SK-N-SH treated with all-trans-retinoic acid at 6 μM for 48 hours (cell line): Measurements from ENCODE around the gene TRIB2.

Experiments
- SNAI2 ChIP-seq: fragments of 250-450 bp; sonication (Bioruptor Pico); IDR thresholded peaks from 2 replicates; pipeline ENCODE4 v1.5.0; 2020; ENCODE audit warnings: mild to moderate bottlenecking, moderate library complexity
- TF ChIP-seq, protein P1 (sequence below): fragments of 250-450 bp; sonication (Bioruptor Pico); IDR thresholded peaks from 2 replicates; pipeline ENCODE4 v1.5.1; 2020; ENCODE audit warnings: low read depth, mild to moderate bottlenecking, moderate library complexity

DNA sequence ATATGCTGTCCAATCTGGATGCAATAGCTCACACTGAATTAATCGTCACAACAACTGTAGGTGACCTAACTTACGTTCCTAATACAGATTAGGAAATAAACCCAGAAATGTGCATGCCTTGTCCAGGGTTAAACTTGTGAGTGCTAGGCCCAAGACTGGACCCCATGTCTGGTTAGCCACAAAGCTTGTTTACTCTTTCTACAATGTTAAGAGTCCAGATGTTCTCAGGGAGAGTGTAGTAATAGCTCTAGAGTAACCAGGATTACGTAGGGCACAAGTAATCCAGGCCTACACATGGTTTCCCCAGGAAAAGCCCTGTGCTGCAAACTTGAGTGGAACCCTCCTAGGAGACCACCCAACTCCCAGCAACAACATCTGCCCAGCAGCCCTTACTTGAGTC lies 26.2 kb downstream of the TRIB2 start:
- TF ChIP-seq SNAI2 (CRISPR knock-in tag), result no peak
- TF ChIP-seq, protein P1, sequence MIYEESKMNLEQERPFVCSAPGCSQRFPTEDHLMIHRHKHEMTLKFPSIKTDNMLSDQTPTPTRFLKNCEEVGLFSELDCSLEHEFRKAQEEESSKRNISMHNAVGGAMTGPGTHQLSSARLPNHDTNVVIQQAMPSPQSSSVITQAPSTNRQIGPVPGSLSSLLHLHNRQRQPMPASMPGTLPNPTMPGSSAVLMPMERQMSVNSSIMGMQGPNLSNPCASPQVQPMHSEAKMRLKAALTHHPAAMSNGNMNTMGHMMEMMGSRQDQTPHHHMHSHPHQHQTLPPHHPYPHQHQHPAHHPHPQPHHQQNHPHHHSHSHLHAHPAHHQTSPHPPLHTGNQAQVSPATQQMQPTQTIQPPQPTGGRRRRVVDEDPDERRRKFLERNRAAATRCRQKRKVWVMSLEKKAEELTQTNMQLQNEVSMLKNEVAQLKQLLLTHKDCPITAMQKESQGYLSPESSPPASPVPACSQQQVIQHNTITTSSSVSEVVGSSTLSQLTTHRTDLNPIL (CRISPR knock-in tag), result no peak
